IMR-90 (cell line): Measurements from ENCODE around the gene CYP2J2. TPM values are rescaled to one million over a fixed set of nuclear protein-coding genes. Genes with fewer than 3 reads are reported as not detected.

Source experiments
- ATAC-seq: fragments of 200-7000 bp; cut with Tn5 transposase; 2 replicates; pipeline ENCODE4 v1.9.1; 2020; ENCODE audit warnings: low read depth, mild to moderate bottlenecking, moderate library complexity
- BruUV-seq: library from RNA; stranded (reverse); fragments of 400-500 nt; replicated peaks from 2 replicates; lab custom pipeline; 2021; lab: Mats Ljungman, UMichigan
- CTCF ChIA-PET: fragments of 300-600 bp; formaldehyde crosslinking; extraction: SDS; loops from one replicate; lab custom pipeline; 2021; ENCODE audit warnings: antibody characterized with exemption; lab: Yijun Ruan, JAX
- POLR2A ChIA-PET: fragments of 300-600 bp; sonication (Branson Sonifier 250); formaldehyde crosslinking; loops from one replicate; lab custom pipeline; 2022; ENCODE audit warnings: antibody characterized with exemption; ENCODE audit not compliant: unreplicated experiment; lab: Charles Lee
- DNase-seq: peaks from one replicate; pipeline ENCODE4 v3.0.0; 2013
- H2AFZ ChIP-seq: replicated peaks from 2 replicates; pipeline ENCODE3; 2013; ENCODE audit warnings: low read length, mild to moderate bottlenecking; ENCODE audit not compliant: poor library complexity
- H2AK5ac ChIP-seq: 2 replicates; pipeline ENCODE4 v1.6.1; 2013; ENCODE audit warnings: low read depth, low read length, inconsistent platforms
- H2AK9ac ChIP-seq: replicated peaks from 2 replicates; pipeline ENCODE3; 2013; ENCODE audit warnings: mild to moderate bottlenecking, low read depth, low read length, moderate library complexity; ENCODE audit not compliant: poor library complexity
- H2BK120ac ChIP-seq: 2 replicates; pipeline ENCODE4 v1.6.1; 2013; ENCODE audit warnings: low read depth, low read length, inconsistent platforms
- H2BK15ac ChIP-seq: 3 replicates; pipeline ENCODE4 v1.6.1; 2013; ENCODE audit warnings: low read depth, low read length, inconsistent platforms
- H2BK20ac ChIP-seq: 2 replicates; pipeline ENCODE4 v1.6.1; 2013; ENCODE audit warnings: low read depth, mild to moderate bottlenecking, inconsistent platforms, low read length, moderate library complexity
- H2BK5ac ChIP-seq: 2 replicates; pipeline ENCODE4 v1.6.1; 2013; ENCODE audit warnings: mild to moderate bottlenecking, low read depth, low read length, inconsistent platforms; ENCODE audit not compliant: poor library complexity, severe bottlenecking
- H3K14ac ChIP-seq: replicated peaks from 2 replicates; pipeline ENCODE4 v1.6.1; 2013; ENCODE audit warnings: low read depth, low read length, inconsistent platforms
- H3K18ac ChIP-seq: 2 replicates; pipeline ENCODE4 v1.6.1; 2013; ENCODE audit warnings: low read depth, low read length, control low read depth
- H3K23ac ChIP-seq: 2 replicates; pipeline ENCODE4 v1.6.1; 2013; ENCODE audit warnings: low read depth, low read length, inconsistent platforms
- H3K27ac ChIP-seq: 2 replicates; pipeline ENCODE4 v1.5.1; 2013; ENCODE audit warnings: mild to moderate bottlenecking, control low read depth, low read length; ENCODE audit not compliant: insufficient read depth
- H3K27me3 ChIP-seq: 2 replicates; pipeline ENCODE4 v1.6.1; 2013; ENCODE audit warnings: low read length; ENCODE audit not compliant: control insufficient read depth, insufficient read depth
- H3K36me3 ChIP-seq: 2 replicates; pipeline ENCODE4 v1.6.1; 2013; ENCODE audit warnings: low read length, mixed read lengths; ENCODE audit not compliant: control insufficient read depth, insufficient read depth
- H3K4ac ChIP-seq: 2 replicates; pipeline ENCODE4 v1.6.1; 2013; ENCODE audit warnings: low read depth, low read length, inconsistent platforms
- H3K4me1 ChIP-seq: 2 replicates; pipeline ENCODE4 v1.6.1; 2013; ENCODE audit warnings: low read length, mixed read lengths; ENCODE audit not compliant: control insufficient read depth, insufficient read depth
- H3K4me2 ChIP-seq: 2 replicates; pipeline ENCODE4 v1.6.1; 2013; ENCODE audit warnings: low read depth, mild to moderate bottlenecking, control low read depth, low read length, moderate library complexity
- H3K4me3 ChIP-seq: 2 replicates; pipeline ENCODE4 v1.5.1; 2013; ENCODE audit warnings: low read depth, mild to moderate bottlenecking, control low read depth, low read length, moderate library complexity; ENCODE audit not compliant: insufficient read depth
- H3K56ac ChIP-seq: 2 replicates; pipeline ENCODE4 v1.6.1; 2013; ENCODE audit warnings: low read length, inconsistent platforms; ENCODE audit not compliant: insufficient read depth; ENCODE audit errors: extremely low read depth
- H3K79me1 ChIP-seq, 2 experiments: 2 replicates each; pipeline ENCODE4 v1.6.1; 2013; ENCODE audit warnings: low read length in 2 of 2, inconsistent platforms in 1 of 2, low read depth in 1 of 2
- H3K9ac ChIP-seq: 2 replicates; pipeline ENCODE4 v1.6.1; 2013; ENCODE audit warnings: low read depth, low read length, control low read depth
- H3K9me1 ChIP-seq: 2 replicates; pipeline ENCODE4 v1.6.1; 2013; ENCODE audit warnings: low read length, inconsistent platforms; ENCODE audit not compliant: insufficient read depth
- H3K9me3 ChIP-seq: 2 replicates; pipeline ENCODE4 v1.6.1; 2013; ENCODE audit warnings: low read length; ENCODE audit not compliant: control insufficient read depth, insufficient read depth
- H4K20me1 ChIP-seq: 2 replicates; pipeline ENCODE4 v1.6.1; 2013; ENCODE audit warnings: low read length, inconsistent platforms; ENCODE audit not compliant: insufficient read depth
- H4K5ac ChIP-seq: 2 replicates; pipeline ENCODE4 v1.6.1; 2013; ENCODE audit warnings: mild to moderate bottlenecking, low read depth, low read length, control low read depth
- H4K8ac ChIP-seq, 2 experiments: 2 replicates each; pipeline ENCODE4 v1.6.1; 2013; ENCODE audit warnings: low read depth in 2 of 2, low read length in 2 of 2, control low read depth in 1 of 2, inconsistent platforms in 1 of 2
- H4K91ac ChIP-seq: 2 replicates; pipeline ENCODE4 v1.6.1; 2013; ENCODE audit warnings: low read depth, low read length, inconsistent platforms; ENCODE audit not compliant: insufficient read depth
- MXI1 ChIP-seq: IDR thresholded peaks from 2 replicates; pipeline ENCODE4 v1.6.1; 2012; ENCODE audit warnings: low read depth, mild to moderate bottlenecking, low read length, moderate library complexity, borderline replicate concordance
- WGBS, 2 experiments: methylation state at CpG; one replicate each; pipeline versions ENCODE4 v1.1.5 to v1.1.7; 2013; ENCODE audit warnings: missing lambda C conversion rate in 2 of 2; ENCODE audit not compliant: insufficient read length in 1 of 2; ENCODE audit errors: extremely low coverage in 2 of 2; 5-methylcytosine and 5-hydroxymethylcytosine counted together
- dilution Hi-C: fragments of 300-500 bp; cut with HindIII; formaldehyde crosslinking; loops from one replicate; pipeline ENCODE4 v1.14.3; 2018; ENCODE audit warnings: low sequenced_read_pairs; ENCODE audit not compliant: unreplicated experiment
- in situ Hi-C: fragments of 300-500 bp; cut with MboI; formaldehyde crosslinking; loops from 3 replicates; pipeline ENCODE4 v1.14.3; 2019; ENCODE audit warnings: low sequenced_read_pairs, inconsistent platforms, mixed read lengths
- intact Hi-C: fragments of 100-400 bp; cut with micrococcal nuclease; formaldehyde crosslinking; loops from 2 replicates; pipeline ENCODE4 v1.10.0; 2022
- polyA plus RNA-seq, 3 experiments: library from polyadenylated mRNA; depleted of rRNA; stranded (reverse); fragments of >200 nt; gene quantifications; 2 replicates each; pipeline ENCODE4 v1.2.3, GENCODE V29; 2012; ENCODE audit warnings: low replicate concordance in 1 of 3
- total RNA-seq: library from RNA; depleted of rRNA; stranded (reverse); fragments of >200 nt; gene quantifications from 2 replicates; pipeline ENCODE4 v1.2.3, GENCODE V29; 2012
- TF ChIP-seq, protein P1 (sequence below): conservative IDR thresholded peaks from 2 replicates; pipeline ENCODE4 v1.5.1; 2012; ENCODE audit warnings: mild to moderate bottlenecking, low read depth, low read length, improper control_type of control experiment

Gene CYP2J2
- total and polyA plus RNA-seq, 2 of the 4 experiments (the other 2 are of a cell fraction) = 0.18 TPM; not detected in 1

DNA sequence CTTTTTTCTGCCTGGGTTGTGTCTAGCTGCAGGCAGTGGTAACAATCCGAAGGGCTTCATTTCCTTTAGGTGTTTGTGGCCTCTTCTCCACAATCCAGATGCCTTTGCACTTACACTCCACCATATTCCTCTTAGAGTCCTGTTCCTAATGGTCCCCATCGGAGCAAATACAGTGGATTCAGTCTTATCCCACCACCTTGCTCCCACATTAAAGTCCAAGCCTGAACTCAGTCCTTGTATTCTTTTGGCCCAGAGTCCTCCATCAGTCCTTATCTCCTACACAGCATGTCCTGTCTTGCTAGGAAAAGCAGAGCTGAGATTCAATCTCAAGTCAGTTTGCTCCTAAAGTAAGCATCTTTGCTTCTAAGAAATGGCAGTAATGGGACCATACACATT, 8.8 kb downstream of the CYP2J2 start:
- WGBS, 2 experiments = 43% methylated on average over 1 of the region's 2 CpGs; no CpG with 5 or more reads in 1 of the 2 experiments
- Histone ChIP-seq H2AFZ (no peak overlapping the region), H3K4me2 (no peak overlapping the region), H3K18ac (no peak overlapping the region), H2BK20ac (no peak overlapping the region), H3K9me1 (no peaks in the 10 kb centered on the region), H3K27ac (no peak overlapping the region), H3K14ac (no peak overlapping the region), H2AK5ac (no peak overlapping the region), H3K4me3 (no peak overlapping the region), H3K56ac (no peak overlapping the region), H4K8ac (no peak overlapping the region), H3K23ac (no peak overlapping the region), H3K79me1 (no peaks in the 10 kb centered on the region), H2BK15ac (no peak overlapping the region), H3K27me3 (no peaks in the 10 kb centered on the region), H2BK5ac (no peak overlapping the region), H2BK120ac (no peak overlapping the region), H3K4me1 (no peaks in the 10 kb centered on the region), H3K9ac (no peak overlapping the region), H3K9me3 (no peaks in the 10 kb centered on the region), H2AK9ac (no peak overlapping the region), H4K20me1 (no peaks in the 10 kb centered on the region), H3K36me3 (no peaks in the 10 kb centered on the region), H3K4ac (no peak overlapping the region), H4K91ac (no peak overlapping the region), H4K5ac (no peak overlapping the region)
- no TSS peak for BruUV-seq
- no peak for DNase-seq
- TF ChIP-seq, protein P1, sequence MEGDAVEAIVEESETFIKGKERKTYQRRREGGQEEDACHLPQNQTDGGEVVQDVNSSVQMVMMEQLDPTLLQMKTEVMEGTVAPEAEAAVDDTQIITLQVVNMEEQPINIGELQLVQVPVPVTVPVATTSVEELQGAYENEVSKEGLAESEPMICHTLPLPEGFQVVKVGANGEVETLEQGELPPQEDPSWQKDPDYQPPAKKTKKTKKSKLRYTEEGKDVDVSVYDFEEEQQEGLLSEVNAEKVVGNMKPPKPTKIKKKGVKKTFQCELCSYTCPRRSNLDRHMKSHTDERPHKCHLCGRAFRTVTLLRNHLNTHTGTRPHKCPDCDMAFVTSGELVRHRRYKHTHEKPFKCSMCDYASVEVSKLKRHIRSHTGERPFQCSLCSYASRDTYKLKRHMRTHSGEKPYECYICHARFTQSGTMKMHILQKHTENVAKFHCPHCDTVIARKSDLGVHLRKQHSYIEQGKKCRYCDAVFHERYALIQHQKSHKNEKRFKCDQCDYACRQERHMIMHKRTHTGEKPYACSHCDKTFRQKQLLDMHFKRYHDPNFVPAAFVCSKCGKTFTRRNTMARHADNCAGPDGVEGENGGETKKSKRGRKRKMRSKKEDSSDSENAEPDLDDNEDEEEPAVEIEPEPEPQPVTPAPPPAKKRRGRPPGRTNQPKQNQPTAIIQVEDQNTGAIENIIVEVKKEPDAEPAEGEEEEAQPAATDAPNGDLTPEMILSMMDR = no peak
- no peak for TF ChIP-seq MXI1
- no peak for ATAC-seq
- intact Hi-C loops = no loop called here
- ChIA-PET POLR2A (no interaction called here), CTCF (no interaction called here)
- in situ Hi-C loops = no loop called here
- dilution Hi-C loops = no loop called here
